ENCODE results near the gene FOXA2. TPM values are rescaled to one million over a fixed set of nuclear protein-coding genes. Genes with fewer than 3 reads are reported as not detected.

The FOXA2 gene
- polyA plus RNA-seq, 1 donor from 2014 or later: not detected

GRCh38 chr20:22560817-22561216 is 23.6 kb downstream of the FOXA2 start:
- Histone ChIP-seq H3K4me3 (ENCODE audit: low read length) (no peak overlapping the region), H3K27me3 (ENCODE audit: insufficient read depth, low read depth, low read length) (peaks cover 100% of the 10 kb centered on the region), H3K9ac (ENCODE audit: low read length) (no peak overlapping the region), H3K27ac (ENCODE audit: low read length) (no peak overlapping the region), H3K36me3 (ENCODE audit: insufficient read depth, low read length) (no peaks in the 10 kb centered on the region), H3K4me2 (ENCODE audit: low read length) (no peak overlapping the region), H3K9me3 (ENCODE audit: low read length) (no peaks in the 10 kb centered on the region), H3K79me2 (replicated peaks; ENCODE audit: insufficient read depth, low read length) (no peaks in the 10 kb centered on the region), H3F3A (ENCODE audit: insufficient read depth, low read length, poor library complexity, severe bottlenecking) (no peaks in the 10 kb centered on the region), H3K9me2 (ENCODE audit: insufficient read depth, low read length) (no peaks in the 10 kb centered on the region), H4K20me1 (ENCODE audit: insufficient read depth) (no peaks in the 10 kb centered on the region), H2AFZ (ENCODE audit: low read depth, low read length) (no peak overlapping the region)
- no peak for TF ChIP-seq SMC3 (conservative IDR thresholded peaks at IDR 0.05; ENCODE audit: poor library complexity)
- peak; percentile 63 for TF ChIP-seq EZH2 (IDR thresholded peaks at IDR 0.05; ENCODE audit: borderline replicate concordance, insufficient read depth, low read length, poor library complexity, severe bottlenecking)
- no peak for TF ChIP-seq RAD21 (conservative IDR thresholded peaks at IDR 0.05)
- no peak for TF ChIP-seq TAF1 (IDR thresholded peaks at IDR 0.05; ENCODE audit: low read depth)

DNA sequence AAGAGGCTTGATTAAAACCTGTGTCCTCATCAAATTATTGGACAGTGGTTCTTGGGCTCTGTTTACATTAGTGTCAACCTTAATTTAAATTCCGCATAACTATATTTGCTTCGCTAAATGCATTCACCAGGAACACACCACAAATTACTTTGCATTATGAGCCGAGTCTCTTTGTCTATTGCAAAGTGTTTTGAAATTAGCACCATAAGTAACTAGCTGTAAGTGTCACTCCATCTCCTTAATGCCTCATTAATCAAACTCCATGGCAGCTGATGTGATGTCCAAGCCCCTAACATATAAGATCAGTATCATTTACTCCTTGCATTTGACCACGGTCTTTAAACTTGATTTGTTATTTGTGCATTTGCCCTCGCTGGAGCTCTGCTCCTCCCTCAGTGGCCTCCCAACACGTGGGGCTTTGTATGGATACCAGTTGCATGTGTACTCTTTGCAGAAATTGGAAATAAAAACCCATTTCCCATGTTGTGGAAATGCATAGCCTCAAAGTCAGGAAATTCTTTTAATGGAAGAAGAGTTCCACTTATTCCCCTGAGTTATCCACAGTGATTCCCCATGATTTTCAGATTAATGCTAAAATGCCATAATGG is 24.6 kb downstream of the FOXA2 start:
- no peak for TF ChIP-seq MXI1 (conservative IDR thresholded peaks at IDR 0.05; ENCODE audit: poor library complexity, severe bottlenecking)
- TF ChIP-seq REST (IDR thresholded peaks at IDR 0.05; ENCODE audit: borderline replicate concordance): no peak
- TF ChIP-seq TAF1 (IDR thresholded peaks at IDR 0.05; ENCODE audit: low read depth): no peak
- TF ChIP-seq RAD21 (conservative IDR thresholded peaks at IDR 0.05): no peak
- no peak for TF ChIP-seq EP300 (conservative IDR thresholded peaks at IDR 0.05; ENCODE audit: poor library complexity, severe bottlenecking)
- no peak for TF ChIP-seq CTCF (IDR thresholded peaks at IDR 0.05; ENCODE audit: poor library complexity, severe bottlenecking)
- no peak for TF ChIP-seq EZH2 (IDR thresholded peaks at IDR 0.05; ENCODE audit: borderline replicate concordance, insufficient read depth, low read length, poor library complexity, severe bottlenecking)
- no peak for TF ChIP-seq POLR2AphosphoS5 (IDR thresholded peaks at IDR 0.05)
- no peak for TF ChIP-seq SMC3 (conservative IDR thresholded peaks at IDR 0.05; ENCODE audit: poor library complexity)
- Histone ChIP-seq H3K9ac (ENCODE audit: low read length) (no peak overlapping the region), H3K4me2 (ENCODE audit: low read length) (no peak overlapping the region), H3F3A (ENCODE audit: insufficient read depth, low read length, poor library complexity, severe bottlenecking) (no peaks in the 10 kb centered on the region), H3K9me2 (ENCODE audit: insufficient read depth, low read length) (no peaks in the 10 kb centered on the region), H3K27ac (ENCODE audit: low read length) (no peak overlapping the region), H3K79me2 (replicated peaks; ENCODE audit: insufficient read depth, low read length) (no peaks in the 10 kb centered on the region), H3K36me3 (ENCODE audit: insufficient read depth, low read length) (no peaks in the 10 kb centered on the region), H3K9me3 (ENCODE audit: low read length) (no peaks in the 10 kb centered on the region), H2AFZ (ENCODE audit: low read depth, low read length) (no peak overlapping the region), H3K27me3 (ENCODE audit: insufficient read depth, low read depth, low read length) (peaks cover 97% of the 10 kb centered on the region), H3K4me3 (ENCODE audit: low read length) (no peak overlapping the region), H4K20me1 (ENCODE audit: insufficient read depth) (no peaks in the 10 kb centered on the region)
